ENCODE results near the gene TIMELESS.
A peak's percentile ranks its signal among the peaks of the same experiment; 100 is the strongest.
"Not testable (repeated sequence)": the region's sequence is repeated elsewhere in the genome, so short reads cannot be mapped to it uniquely, and the experiment has no call there.

Gene TIMELESS, protein sequence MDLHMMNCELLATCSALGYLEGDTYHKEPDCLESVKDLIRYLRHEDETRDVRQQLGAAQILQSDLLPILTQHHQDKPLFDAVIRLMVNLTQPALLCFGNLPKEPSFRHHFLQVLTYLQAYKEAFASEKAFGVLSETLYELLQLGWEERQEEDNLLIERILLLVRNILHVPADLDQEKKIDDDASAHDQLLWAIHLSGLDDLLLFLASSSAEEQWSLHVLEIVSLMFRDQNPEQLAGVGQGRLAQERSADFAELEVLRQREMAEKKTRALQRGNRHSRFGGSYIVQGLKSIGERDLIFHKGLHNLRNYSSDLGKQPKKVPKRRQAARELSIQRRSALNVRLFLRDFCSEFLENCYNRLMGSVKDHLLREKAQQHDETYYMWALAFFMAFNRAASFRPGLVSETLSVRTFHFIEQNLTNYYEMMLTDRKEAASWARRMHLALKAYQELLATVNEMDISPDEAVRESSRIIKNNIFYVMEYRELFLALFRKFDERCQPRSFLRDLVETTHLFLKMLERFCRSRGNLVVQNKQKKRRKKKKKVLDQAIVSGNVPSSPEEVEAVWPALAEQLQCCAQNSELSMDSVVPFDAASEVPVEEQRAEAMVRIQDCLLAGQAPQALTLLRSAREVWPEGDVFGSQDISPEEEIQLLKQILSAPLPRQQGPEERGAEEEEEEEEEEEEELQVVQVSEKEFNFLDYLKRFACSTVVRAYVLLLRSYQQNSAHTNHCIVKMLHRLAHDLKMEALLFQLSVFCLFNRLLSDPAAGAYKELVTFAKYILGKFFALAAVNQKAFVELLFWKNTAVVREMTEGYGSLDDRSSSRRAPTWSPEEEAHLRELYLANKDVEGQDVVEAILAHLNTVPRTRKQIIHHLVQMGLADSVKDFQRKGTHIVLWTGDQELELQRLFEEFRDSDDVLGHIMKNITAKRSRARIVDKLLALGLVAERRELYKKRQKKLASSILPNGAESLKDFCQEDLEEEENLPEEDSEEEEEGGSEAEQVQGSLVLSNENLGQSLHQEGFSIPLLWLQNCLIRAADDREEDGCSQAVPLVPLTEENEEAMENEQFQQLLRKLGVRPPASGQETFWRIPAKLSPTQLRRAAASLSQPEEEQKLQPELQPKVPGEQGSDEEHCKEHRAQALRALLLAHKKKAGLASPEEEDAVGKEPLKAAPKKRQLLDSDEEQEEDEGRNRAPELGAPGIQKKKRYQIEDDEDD

DNA sequence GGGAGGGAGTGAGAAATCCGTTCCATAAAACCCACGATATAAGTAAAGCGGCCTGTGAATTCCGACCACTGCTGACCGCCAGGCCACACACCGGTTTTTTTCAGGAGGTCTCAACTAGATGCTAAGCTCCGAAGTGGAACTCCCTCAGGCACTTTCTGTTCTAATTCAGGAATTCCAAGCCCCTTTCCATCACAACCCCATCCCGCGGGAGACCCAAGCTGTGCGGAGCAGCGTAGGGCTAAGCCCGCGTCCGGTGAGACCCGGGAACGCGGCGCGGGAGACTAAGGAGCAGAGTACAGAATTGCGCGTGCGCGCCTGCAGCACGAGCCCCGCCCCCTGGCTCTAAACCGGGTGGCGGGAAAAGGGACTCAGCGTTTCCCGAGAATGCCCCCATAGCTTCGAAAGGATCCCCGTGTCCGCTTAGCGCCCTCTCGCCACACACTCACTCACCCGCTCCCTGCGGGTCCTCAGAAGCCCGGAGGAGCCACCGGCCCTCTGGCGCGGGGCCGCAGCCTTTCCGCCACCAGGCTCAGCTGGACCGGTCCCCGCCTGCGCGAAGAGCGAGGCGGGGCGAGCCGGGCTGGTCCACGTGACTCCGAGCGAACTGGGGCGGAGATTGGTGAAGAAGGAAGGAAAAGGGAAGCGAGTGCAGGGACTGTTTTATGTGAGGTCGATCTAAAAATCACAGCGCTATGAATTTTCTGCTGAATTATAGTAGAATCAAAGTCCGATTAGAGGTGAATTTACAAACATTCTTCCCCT is at the start of gene TIMELESS:
Gene TIMELESS, minus strand, starts transcription at position 567 of the 762 bp plus-strand sequence. CDS start 15,256 bp downstream, outside the sequence.
- peak; percentile 82 for DNase-seq

DNA sequence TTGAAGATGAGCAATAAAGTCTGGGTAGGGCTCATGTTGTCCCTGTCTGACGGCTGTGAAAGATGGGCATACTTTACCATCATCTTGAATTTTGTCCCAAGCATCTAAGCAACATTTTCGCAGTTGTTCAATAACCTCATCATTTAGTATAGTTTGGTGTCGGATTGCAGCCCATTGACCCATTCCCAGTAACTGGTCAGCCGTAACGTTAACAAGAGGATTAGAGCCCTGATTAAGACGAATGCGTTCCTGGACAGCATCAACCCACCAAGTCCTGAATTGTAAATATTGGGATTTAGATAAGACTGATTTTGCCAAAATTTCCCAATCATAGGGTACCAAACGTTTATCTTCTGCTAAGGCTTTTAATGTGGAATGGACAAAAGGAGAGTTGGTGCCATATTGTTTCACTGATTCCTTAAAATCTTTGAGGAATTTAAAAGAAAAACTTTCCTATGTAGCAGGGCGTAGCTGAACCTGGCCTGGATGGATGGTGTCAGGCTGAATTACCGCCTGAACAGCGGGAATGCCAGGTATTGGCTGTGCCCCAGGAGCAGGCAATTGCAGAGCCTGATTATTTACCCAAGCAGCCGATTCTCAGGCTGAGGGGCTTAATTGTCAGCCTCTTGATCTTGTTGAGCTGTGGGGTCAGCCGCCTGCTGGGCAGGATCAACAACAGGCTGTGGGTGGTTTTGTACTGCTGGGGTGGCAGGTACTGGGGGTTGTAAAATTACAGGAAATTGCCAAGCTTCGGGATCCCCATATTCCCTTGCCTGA is 49.1 kb upstream of the TIMELESS start:
- not testable (repeated sequence) for DNase-seq

DNA sequence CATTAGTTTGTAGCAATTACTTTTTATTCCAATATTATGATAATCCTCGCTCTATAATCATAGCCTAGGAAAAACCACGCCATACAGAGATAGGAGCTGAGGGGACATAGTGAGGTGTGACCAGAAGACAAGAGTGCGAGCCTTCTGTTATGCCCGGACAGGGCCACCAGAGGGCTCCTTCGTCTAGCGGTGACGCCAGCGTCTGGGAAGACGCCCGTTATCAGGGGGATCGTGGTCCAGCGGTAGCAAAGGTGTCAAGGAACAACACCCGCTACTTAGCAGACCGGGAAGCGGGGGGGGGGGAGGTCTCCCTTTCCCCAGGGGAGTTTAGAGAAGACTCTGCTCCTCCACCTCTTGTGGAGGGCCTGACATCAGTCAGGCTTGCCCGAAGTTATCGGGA is 47.5 kb upstream of the TIMELESS start:
- DNase-seq: peak; percentile 68

DNA sequence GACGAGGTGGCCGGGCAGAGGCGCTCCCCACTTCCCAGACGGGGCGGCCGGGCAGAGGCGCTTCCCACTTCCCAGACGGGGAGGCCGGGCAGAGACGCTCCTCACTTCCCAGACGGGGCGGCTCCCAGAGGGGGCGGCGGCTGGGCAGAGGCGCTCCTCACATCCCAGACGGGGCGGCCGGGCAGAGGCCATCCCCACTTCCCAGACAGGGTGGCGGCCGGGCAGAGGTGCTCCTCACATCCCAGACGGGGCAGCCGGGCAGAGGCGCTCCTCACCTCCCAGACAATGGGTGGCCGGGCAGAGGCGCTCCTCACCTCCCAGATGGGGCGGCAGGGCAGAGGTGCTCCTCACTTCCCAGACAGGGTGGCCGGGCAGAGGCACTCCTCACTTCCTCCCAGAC is 45.3 kb upstream of the TIMELESS start:
- not testable (repeated sequence) for DNase-seq

DNA sequence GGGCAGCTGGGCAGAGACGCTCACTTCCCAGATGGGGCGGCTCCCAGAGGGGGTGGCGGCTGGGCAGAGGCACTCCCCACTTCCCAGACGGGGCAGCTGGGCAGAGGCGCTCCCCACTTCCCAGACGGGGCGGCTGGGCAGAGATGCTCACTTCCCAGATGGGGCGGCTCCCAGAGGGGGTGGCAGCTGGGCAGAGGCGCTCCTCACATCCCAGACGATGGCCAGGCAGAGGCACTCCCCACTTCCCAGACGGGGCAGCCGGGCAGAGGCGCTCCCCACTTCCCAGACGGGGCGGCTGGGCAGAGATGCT is 44.8 kb upstream of the TIMELESS start:
- DNase-seq: not testable (repeated sequence)

DNA sequence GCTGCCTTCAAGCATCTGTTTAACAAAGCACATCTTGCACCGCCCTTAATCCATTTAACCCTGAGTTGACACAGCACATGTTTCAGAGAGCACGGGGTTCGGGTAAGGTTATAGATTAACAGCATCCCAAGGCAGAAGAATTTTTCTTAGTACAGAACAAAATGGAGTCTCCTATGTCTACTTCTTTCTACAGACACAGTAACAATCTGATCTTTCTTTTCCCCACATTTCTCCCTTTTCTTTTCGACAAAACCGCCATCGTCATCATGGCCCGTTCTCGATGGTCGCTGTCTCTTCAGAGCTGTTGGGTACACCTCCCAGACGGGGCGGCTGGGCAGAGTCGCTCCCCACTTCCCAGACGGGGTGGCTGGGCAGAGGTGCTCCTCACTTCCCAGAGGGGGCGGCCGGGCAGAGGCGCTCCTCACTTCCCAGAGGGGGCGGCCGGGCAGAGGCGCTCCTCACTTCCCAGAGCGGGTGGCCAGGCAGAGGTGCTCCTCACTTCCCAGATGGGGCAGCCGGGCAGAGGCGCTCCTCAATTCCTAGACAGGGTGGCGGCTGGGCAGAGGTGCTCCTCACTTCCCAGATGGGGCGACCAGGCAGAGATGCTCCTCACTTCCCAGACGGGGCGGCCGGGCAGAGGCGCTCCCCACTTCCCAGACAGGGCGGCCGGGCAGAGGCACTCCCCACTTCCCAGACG is 44.3 kb upstream of the TIMELESS start:
- not testable (repeated sequence) for DNase-seq

DNA sequence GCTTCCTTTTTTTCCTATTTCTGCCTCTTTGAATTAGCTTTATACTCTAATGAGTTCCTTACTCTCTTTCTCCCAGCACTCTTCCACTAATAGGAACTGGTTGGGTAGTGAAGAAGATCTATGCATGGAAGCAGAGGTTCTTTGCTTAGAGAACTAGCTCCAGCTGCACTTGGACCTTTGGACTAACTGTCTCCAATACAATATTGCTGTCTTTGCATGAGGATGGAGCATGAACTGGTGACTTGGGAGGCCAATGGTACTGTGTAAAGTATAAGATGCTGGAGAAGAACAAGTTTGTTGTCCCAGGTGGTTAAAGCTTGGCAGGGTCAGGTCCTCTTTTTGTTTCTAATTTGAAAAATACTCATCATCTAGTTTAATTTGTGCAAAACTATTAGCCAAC is 41.1 kb upstream of the TIMELESS start:
- DNase-seq: no peak

DNA sequence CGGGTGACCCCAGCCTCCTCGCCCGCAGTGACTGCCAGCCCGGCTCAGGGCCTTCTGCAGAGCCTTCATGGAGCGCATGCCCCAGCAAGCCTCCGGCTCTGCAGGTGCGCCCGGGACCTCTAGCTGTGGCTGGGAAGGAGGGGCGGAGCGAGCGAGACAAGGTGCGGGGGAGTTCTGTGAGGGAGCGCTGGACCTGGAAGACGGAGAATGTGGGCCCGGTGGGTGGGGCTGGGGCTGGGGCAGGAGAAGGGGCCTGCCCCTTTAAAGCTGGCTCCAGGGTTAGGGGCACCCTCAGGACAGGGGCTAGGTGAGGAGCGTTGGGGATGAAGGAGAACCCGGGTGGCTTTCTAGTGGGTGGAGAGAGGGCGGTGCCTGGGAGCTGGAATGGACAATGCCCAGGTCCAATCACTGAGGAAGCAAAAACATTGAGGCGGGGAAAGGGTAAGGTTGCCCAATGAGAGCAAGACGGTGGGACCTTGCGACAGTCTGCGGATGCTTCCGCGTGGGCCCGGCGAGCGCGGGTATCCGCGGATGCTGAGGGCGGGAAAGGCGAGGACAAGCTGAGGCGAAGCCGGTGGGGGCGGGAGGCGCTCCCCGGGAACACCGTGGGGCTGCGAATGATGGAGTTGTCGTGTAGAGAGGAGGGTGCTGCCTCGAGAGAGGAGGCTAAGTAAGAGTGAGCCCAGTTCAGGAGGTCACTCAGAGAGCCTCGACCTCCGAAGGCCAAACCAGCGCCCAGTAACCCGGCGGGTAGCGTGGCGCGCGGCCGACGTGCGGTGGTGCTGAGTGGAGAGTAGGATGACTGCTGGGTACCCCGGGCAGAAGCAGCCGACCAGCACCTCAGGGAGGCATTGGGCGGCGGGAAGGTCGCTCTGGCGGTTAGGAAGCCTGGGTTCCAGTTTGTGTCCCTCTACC is 39.1 kb upstream of the TIMELESS start, which contains the start of gene GLS2:
Gene GLS2, minus strand, starts transcription at position 121 of the 915 bp plus-strand sequence. Its CDS starts 43 bp downstream, at position 78.
- DNase-seq: peak; percentile 67

DNA sequence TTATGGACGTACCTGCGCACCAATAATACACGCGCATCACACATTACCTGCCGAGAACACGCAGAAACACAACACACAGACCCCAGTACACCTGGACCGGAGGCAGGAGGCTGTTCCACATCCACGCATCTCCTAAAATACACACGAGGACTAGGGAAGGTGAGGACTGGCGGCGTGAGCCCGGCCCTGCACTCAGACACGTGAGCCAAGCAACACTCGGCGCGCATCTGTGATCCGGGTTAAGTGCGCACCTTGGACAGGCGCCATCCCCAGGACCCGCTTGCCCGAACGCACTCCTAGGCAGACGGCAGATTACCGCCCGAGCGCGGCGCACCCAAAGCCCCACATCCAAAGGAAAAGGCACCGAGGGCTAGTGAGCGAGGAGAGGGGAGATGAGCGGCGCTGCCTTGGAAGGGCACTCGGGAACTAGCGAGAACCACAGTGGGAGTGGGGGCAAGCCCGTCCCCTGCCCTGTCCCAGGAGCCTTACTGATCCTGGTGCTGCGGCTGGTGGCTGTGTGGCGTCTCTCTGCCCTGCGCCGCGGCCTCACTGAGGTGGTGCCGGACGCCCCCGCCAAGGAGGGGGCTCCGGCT is 38.3 kb upstream of the TIMELESS start:
- peak; percentile 22 for DNase-seq

DNA sequence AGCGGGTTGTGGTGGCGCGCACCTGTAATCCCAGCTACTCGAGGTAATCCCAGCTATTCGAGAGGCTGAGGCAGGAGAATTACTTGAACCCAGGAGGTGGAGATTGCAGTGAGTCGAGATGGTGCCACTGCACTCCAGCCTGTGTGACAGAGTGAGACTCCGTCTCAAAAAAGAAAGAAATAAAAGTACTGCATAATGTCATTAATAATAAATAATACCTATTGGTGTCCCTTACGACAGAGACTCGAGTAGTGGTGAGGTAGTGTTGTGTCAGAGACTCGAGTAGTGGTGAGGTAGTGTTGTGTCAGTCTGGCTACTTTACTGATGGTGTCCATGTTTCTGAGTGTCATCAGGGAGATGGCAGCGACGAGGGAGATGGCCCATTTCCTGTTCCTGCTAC is 37.5 kb upstream of the TIMELESS start:
- DNase-seq: no peak

DNA sequence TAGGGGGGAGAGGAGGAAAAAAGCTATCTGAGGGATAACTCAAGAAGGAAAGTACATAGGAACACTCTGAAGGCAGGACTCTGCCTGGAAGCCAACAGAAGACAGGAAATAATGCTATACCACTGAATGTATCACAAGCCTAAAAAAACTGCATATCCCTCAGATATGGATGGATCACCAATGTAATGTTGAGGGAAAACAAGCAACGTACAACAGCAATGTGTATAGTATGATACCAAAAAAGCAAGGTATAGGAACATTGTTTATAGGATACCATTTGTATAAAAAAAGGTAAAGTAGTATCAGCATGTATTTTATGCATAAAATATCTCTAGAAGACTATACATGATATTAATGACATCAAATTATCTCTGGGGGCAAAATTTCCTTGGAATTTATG is 35.3 kb upstream of the TIMELESS start:
- DNase-seq: no peak

DNA sequence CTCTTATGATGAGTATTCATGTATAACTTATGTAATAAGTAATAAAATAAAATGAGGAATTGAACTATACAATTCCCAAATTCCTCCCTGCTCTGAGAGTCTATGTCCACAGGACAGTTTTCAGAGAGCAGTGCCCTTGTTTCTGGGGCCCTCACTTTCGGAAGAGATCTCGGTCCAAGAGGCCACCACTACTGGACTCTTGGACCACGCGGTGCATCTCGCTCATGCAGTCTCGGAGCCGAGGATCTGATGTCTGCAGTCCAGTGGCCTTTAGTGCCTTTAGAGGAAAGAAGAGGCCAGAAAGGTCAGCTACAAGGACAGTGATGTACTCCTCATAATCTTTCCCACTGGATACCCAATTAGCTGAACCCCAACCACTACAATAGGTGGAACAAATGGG is 30.4 kb upstream of the TIMELESS start:
- DNase-seq: no peak

DNA sequence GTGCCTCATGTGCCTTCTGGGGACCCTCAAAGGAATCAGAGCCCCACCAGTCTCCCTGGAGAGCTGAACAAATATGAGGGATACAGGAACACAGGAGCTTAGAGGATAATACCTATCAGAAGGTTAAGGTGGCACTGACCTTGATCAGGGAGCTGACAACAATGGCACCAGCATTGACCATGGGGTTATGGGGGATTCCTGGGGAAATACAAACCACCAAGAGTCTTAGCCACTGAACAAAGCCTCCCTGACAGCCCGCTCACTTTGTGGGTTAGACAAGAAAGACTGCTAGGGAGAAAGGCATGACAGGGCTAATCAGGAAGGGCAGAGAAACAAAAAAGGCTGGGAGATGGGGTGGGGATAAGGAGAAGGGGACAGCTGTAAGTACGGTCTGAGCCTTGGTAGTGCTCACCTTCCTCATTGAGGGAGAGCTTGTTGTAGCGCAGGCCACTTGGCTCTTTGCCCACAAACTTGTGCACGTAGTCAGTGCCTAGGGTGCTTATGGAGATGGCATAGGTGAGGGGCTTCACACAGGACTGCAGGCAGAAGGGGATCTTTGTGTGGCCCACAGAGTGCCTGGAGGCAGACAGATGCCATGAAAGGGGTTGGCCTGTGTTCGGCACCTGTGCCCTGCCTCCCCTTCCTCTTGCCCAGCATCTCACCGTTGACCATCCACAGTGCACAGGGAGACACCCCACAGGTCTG is 28.4 kb upstream of the TIMELESS start:
- DNase-seq: no peak

DNA sequence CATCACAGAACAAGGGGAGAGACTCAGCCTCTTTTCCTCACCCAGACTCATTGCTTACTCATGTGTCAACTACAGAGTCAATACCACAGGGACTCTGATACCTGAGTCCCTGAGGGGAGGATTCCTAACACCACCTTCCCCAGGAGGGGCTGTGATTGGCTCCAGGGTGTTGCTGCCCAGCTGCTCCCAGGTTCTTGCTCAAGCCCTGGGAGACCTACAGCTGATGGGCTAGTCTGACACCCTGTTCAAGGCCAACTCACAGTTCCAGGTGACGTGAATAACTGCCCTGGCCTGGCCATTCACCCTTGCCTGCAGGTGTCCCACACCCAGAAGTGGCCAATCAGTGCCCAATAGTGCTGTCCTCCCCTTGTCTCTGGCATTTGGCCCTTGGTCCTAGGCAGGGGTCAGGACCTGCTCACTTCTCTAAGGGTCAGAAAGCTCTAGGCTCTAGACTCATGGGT is 27.8 kb upstream of the TIMELESS start:
- DNase-seq: no peak

DNA sequence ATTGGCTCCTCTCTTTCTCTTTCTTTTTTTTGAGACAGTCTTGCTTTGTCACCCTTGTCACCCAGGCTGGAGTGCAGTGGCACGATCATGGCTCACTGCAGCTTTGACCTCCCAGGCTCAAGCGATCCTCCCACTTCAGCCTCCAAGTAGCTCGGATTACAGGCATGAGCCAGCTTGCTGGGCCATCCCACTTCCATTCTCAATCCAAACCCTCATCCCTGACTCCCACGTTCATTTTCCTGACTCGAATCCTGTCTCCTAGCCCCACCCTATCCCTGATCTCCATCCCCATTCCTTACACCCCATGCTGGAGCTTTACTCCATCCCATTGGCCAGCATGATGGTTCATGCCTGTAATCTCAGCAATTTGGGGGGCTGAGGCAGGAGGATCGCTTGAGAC is 26.9 kb upstream of the TIMELESS start:
- DNase-seq: no peak

DNA sequence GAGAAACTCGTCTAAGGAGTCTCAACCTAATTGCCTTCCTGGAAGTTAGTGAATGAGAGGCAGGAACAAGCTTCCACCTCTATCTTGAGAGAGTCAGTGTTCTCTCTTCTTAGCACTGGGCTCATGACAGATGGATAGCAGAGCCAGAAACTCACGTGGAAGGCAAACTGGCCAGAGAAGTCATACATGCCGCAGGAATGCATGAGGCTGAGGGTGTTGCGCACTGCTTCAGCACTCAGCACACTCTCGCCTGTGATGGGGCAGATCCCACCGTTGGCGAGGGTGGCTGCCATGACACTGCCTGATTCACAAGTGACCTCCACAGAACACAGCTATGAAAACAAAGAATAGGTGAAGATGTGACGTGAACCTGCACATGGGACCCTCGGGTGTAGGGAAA is 25.2 kb upstream of the TIMELESS start:
- DNase-seq: no peak

DNA sequence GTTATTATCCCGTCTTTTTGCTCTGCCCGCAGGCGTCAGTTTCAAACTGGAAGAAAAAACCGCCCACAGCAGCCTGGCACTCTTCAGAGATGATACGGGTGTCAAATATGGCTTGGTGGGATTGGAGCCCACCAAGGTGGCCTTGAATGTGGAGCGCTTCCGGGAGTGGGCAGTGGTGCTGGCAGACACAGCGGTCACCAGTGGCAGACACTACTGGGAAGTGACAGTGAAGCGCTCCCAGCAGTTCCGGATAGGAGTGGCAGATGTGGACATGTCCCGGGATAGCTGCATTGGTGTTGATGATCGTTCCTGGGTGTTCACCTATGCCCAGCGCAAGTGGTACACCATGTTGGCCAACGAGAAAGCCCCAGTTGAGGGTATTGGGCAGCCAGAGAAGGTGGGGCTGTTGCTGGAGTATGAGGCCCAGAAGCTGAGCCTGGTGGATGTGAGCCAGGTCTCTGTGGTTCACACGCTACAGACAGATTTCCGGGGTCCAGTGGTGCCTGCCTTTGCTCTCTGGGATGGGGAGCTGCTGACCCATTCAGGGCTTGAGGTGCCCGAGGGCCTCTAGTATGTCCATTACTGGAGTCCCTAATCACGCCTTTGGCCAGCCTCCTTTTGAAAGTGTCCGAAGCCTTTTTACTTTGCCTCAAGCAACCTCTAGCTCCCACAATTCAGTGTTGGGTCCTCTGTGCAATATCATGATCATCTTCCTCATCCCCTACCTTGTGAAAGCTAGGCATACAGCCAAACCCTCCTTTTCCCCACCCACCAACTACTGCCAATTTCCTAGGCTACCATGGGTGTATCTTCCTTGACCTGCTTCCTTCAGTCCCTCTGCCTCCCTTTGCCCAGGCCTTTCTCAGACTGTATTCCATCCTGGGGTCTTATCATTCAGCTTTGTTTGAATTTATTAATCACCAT is 20.0 kb upstream of the TIMELESS start:
- DNase-seq: no peak

Data from stimulated activated CD4-positive, alpha-beta T cell treated with anti-CD3 and anti-CD28 coated beads, Interleukin-4, amount 100 ng/mL, for 1 hour (primary cell).